Nephron (organoid): ENCODE data around the gene CABLES1.

Experiments
- H3K27ac Mint-ChIP-seq, 3 experiments: 2 replicates each; pipeline ENCODE4 v1.8.0; 2020; ENCODE audit warnings: mixed read lengths in 3 of 3, mild to moderate bottlenecking in 2 of 3, moderate library complexity in 1 of 3
- H3K27me3 Mint-ChIP-seq: 2 replicates; pipeline ENCODE4 v1.8.0; 2021; ENCODE audit warnings: low read depth, mild to moderate bottlenecking, moderate library complexity, mixed read lengths
- H3K36me3 Mint-ChIP-seq: 2 replicates; pipeline ENCODE4 v1.8.0; 2020; ENCODE audit warnings: low read depth, mixed read lengths
- H3K4me1 Mint-ChIP-seq: 2 replicates; pipeline ENCODE4 v1.8.0; 2020; ENCODE audit warnings: mixed read lengths
- H3K4me3 Mint-ChIP-seq, 3 experiments: 2 replicates each; pipeline ENCODE4 v1.8.0; 2020; ENCODE audit warnings: mild to moderate bottlenecking in 3 of 3, mixed read lengths in 3 of 3, moderate library complexity in 2 of 3
- H3K9me3 Mint-ChIP-seq: 2 replicates; pipeline ENCODE4 v1.8.0; 2020; ENCODE audit warnings: mixed read lengths
- CTCF ChIP-seq, 3 experiments: fragments of 200-600 bp; sonication (generic); IDR thresholded peaks; one replicate each; pipeline ENCODE4 v1.5.0; 2021; ENCODE audit warnings: antibody characterized with exemption in 3 of 3; ENCODE audit not compliant: unreplicated experiment in 3 of 3

CABLES1 gene

GRCh38 chr18:23249348-23249747 lies 114.1 kb downstream of the CABLES1 start:
- peaks cover 13% of the 10 kb centered on the region for H3K4me1 Mint-ChIP-seq
- peaks cover 8% of the 10 kb centered on the region for H3K9me3 Mint-ChIP-seq
- TF ChIP-seq CTCF (IDR thresholded peaks at IDR 0.05; ENCODE audit: unreplicated experiment in 3 of 3), result no peak
- no peak overlapping the region for H3K27ac Mint-ChIP-seq
- H3K27me3 Mint-ChIP-seq, result no peaks in the 10 kb centered on the region
- peaks cover 66% of the 10 kb centered on the region for H3K36me3 Mint-ChIP-seq
- H3K4me3 Mint-ChIP-seq, result no peak overlapping the region

- Mint-ChIP-seq H3K36me3 (peaks cover 80% of the 10 kb centered on the region), H3K4me1 (no peaks in the 10 kb centered on the region), H3K27me3 (peaks cover 6% of the 10 kb centered on the region), H3K9me3 (peaks cover 8% of the 10 kb centered on the region), H3K27ac (no peak overlapping the region), H3K4me3 (no peak overlapping the region)
- no peak for TF ChIP-seq CTCF (IDR thresholded peaks at IDR 0.05; ENCODE audit: unreplicated experiment in 3 of 3)
Observed at GRCh38 chr18:23250893-23251656, 115.8 kb downstream of the CABLES1 start.

DNA sequence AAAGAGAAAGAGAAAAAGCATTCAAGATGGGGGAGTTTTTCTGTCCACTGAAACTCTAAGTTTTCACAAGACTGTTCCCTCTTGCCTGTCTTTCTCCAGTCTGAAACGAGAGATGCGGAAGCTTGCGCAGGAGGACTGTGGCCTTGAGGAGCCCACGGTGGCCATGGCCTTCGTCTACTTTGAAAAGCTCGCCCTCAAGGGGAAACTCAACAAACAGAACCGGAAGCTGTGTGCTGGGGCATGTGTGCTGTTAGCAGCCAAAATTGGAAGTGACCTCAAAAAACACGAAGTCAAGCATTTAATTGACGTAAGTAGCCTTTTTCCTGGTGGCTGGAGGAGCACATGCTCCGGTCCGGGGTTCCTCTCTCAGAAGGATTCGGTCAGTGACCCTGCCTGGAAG lies 118.3 kb downstream of the CABLES1 start:
- Mint-ChIP-seq H3K27me3 (peaks cover 13% of the 10 kb centered on the region), H3K4me3 (no peak overlapping the region), H3K27ac (no peak overlapping the region), H3K4me1 (peaks cover 20% of the 10 kb centered on the region), H3K9me3 (peaks cover 4% of the 10 kb centered on the region), H3K36me3 (peaks cover 81% of the 10 kb centered on the region)
- no peak for TF ChIP-seq CTCF (IDR thresholded peaks at IDR 0.05; ENCODE audit: unreplicated experiment in 3 of 3)

DNA sequence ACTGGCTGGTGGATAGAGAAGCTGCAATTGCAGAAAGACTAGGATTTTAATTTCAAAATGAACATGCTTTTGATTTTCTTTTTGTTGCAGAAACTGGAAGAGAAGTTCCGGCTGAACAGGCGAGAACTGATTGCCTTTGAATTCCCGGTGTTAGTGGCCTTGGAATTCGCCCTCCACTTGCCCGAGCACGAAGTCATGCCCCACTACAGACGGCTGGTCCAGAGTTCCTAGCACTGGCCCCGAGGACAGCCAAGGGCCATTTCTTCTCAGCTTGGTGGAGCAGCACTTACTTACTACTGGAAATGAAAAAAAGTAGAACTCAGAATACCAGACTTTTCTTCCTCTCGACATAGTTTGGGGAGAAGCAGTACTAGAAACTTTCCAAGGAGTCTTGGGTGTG lies 121.9 kb downstream of the CABLES1 start:
- no peak for TF ChIP-seq CTCF (IDR thresholded peaks at IDR 0.05; ENCODE audit: unreplicated experiment in 3 of 3)
- Mint-ChIP-seq H3K27me3 (peaks cover 13% of the 10 kb centered on the region), H3K9me3 (no peaks in the 10 kb centered on the region), H3K4me1 (peaks cover 43% of the 10 kb centered on the region), H3K27ac (peak overlapping the region; percentile 89 to 96 (median 93)), H3K36me3 (peaks cover 48% of the 10 kb centered on the region), H3K4me3 (no peak overlapping the region)

DNA sequence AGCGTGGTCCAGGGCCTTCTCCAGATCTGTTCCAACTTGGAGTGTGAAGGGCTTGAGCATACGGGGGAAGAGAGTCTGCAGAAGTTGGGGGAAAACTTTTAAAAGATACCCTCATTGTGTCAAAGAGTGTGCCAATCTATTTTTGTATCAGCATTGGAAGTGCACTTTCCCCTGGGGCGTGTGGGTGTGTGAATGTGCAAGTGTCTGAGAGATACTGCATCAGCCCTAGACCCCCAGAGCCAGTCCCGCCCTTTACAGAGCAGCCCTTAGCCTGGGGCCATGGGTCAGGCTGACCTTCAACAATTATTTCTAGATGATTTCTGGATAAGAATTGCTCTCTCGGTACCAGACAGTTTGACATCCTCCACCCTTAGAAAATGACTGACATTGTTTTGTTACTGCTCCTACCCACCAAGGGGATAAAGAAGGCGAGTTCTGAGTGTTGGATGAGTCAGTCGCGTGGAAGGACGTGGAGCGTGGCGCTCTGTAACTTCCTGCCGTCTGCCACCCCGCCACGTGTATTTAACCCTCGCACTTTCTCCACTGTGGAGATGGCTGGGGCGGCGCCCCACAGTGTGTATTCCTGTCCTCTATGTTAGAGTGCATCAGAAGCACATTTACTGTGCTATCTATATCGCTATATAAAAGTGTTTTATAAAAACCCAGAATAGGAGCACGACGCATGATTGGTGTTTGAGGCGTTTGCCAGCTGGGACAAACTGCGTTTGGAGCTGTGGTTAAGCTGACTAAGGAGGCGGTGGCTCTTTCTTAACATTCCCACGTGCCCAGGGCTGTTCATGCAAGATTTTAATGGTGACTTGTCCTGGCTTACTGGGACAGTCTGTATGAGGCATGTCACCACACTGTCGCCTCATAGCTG lies 122.6 kb downstream of the CABLES1 start:
- no peaks in the 10 kb centered on the region for H3K9me3 Mint-ChIP-seq
- H3K4me3 Mint-ChIP-seq, result peak overlapping the region in 2 of 3 experiments; percentile 22 to 56
- peaks cover 43% of the 10 kb centered on the region for H3K36me3 Mint-ChIP-seq
- H3K27me3 Mint-ChIP-seq, result peaks cover 13% of the 10 kb centered on the region
- peak overlapping the region; percentile 89 to 96 (median 93) for H3K27ac Mint-ChIP-seq
- TF ChIP-seq CTCF (IDR thresholded peaks at IDR 0.05; ENCODE audit: unreplicated experiment in 3 of 3), result no peak
- H3K4me1 Mint-ChIP-seq, result peaks cover 43% of the 10 kb centered on the region
